Ishikawa (cell line): ENCODE results near the gene RASIP1.

Experiments
- CEBPB ChIP-seq: IDR thresholded peaks from 2 replicates; pipeline ENCODE4 v1.6.1; 2012
- CREB1 ChIP-seq: IDR thresholded peaks from 2 replicates; pipeline ENCODE4 v1.6.1; 2012; ENCODE audit warnings: low read depth
- EGR1 ChIP-seq: IDR thresholded peaks from 2 replicates; pipeline ENCODE4 v1.6.1; 2012
- FOXM1 ChIP-seq: IDR thresholded peaks from 2 replicates; pipeline ENCODE4 v1.6.1; 2012; ENCODE audit warnings: low read depth, borderline replicate concordance
- NFIC ChIP-seq: IDR thresholded peaks from 2 replicates; pipeline ENCODE4 v1.6.1; 2012
- RAD21 ChIP-seq: IDR thresholded peaks from 2 replicates; pipeline ENCODE4 v1.6.1; 2012; ENCODE audit warnings: low read depth
- TAF1 ChIP-seq: IDR thresholded peaks from 2 replicates; pipeline ENCODE4 v1.6.1; 2012; ENCODE audit warnings: low read depth, mild to moderate bottlenecking
- TCF12 ChIP-seq: IDR thresholded peaks from 2 replicates; pipeline ENCODE4 v1.6.1; 2012; ENCODE audit warnings: low read depth
- TEAD4 ChIP-seq: IDR thresholded peaks from 2 replicates; pipeline ENCODE4 v1.6.1; 2012
- YY1 ChIP-seq: IDR thresholded peaks from 2 replicates; pipeline ENCODE4 v1.6.1; 2012; ENCODE audit warnings: low read depth
- ZBTB7A ChIP-seq: IDR thresholded peaks from 2 replicates; pipeline ENCODE4 v1.6.1; 2012; ENCODE audit warnings: low read depth
- TF ChIP-seq, protein P1 (sequence below): IDR thresholded peaks from 2 replicates; pipeline ENCODE4 v1.6.1; 2012; ENCODE audit warnings: low read depth, mild to moderate bottlenecking
- TF ChIP-seq, protein P2 (sequence below): IDR thresholded peaks from 2 replicates; pipeline ENCODE4 v1.6.1; 2012
- TF ChIP-seq, protein P3 (sequence below): IDR thresholded peaks from 2 replicates; pipeline ENCODE4 v1.6.1; 2012

RASIP1 gene, protein sequence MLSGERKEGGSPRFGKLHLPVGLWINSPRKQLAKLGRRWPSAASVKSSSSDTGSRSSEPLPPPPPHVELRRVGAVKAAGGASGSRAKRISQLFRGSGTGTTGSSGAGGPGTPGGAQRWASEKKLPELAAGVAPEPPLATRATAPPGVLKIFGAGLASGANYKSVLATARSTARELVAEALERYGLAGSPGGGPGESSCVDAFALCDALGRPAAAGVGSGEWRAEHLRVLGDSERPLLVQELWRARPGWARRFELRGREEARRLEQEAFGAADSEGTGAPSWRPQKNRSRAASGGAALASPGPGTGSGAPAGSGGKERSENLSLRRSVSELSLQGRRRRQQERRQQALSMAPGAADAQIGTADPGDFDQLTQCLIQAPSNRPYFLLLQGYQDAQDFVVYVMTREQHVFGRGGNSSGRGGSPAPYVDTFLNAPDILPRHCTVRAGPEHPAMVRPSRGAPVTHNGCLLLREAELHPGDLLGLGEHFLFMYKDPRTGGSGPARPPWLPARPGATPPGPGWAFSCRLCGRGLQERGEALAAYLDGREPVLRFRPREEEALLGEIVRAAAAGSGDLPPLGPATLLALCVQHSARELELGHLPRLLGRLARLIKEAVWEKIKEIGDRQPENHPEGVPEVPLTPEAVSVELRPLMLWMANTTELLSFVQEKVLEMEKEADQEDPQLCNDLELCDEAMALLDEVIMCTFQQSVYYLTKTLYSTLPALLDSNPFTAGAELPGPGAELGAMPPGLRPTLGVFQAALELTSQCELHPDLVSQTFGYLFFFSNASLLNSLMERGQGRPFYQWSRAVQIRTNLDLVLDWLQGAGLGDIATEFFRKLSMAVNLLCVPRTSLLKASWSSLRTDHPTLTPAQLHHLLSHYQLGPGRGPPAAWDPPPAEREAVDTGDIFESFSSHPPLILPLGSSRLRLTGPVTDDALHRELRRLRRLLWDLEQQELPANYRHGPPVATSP

DNA sequence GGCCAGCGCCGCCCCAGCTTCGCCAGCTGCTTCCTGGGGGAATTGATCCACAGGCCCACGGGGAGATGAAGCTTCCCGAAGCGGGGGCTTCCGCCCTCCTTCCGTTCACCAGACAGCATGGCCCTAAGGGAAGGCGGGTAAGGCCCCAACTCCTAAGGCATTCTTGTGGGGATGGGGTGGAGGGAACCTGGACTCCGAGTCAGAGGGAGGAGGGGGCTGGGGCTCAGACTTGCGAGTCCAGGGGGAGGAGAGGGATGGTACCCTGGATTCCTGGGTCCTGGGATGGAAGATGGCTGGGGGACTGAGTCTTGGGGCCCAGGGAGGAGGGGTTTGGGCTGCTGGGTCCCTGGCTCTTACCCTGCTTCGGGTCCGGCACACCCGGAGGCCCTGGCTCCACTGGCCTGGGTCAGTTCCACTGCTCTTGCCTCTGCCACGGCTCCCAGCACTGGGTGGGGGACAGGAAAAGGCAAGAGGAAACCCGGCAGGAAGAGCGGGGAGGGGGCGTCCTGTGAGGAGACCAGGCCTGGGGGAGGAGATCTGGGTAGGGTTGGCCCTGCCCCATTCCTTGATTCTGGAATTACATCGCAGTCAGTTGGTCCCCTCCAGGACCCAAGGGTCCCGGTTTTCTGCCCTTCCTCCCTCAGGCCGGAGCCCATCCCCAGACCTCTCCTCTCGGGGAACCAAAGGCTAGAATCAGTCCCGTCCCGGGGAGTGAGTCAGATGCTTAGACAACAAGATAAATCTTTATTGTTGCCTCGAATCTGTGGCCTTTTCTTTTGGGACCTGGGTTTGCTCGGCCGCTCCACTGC is at the start of gene RASIP1:
Gene RASIP1, minus strand, starts transcription at position 447 of the 809 bp plus-strand sequence. Its CDS starts 328 bp downstream, at position 119.
- TF ChIP-seq NFIC = no peak
- TF ChIP-seq ZBTB7A = no peak
- TF ChIP-seq FOXM1 = no peak
- no peak for TF ChIP-seq RAD21
- TF ChIP-seq, protein P1, sequence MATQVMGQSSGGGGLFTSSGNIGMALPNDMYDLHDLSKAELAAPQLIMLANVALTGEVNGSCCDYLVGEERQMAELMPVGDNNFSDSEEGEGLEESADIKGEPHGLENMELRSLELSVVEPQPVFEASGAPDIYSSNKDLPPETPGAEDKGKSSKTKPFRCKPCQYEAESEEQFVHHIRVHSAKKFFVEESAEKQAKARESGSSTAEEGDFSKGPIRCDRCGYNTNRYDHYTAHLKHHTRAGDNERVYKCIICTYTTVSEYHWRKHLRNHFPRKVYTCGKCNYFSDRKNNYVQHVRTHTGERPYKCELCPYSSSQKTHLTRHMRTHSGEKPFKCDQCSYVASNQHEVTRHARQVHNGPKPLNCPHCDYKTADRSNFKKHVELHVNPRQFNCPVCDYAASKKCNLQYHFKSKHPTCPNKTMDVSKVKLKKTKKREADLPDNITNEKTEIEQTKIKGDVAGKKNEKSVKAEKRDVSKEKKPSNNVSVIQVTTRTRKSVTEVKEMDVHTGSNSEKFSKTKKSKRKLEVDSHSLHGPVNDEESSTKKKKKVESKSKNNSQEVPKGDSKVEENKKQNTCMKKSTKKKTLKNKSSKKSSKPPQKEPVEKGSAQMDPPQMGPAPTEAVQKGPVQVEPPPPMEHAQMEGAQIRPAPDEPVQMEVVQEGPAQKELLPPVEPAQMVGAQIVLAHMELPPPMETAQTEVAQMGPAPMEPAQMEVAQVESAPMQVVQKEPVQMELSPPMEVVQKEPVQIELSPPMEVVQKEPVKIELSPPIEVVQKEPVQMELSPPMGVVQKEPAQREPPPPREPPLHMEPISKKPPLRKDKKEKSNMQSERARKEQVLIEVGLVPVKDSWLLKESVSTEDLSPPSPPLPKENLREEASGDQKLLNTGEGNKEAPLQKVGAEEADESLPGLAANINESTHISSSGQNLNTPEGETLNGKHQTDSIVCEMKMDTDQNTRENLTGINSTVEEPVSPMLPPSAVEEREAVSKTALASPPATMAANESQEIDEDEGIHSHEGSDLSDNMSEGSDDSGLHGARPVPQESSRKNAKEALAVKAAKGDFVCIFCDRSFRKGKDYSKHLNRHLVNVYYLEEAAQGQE = no peak
- TF ChIP-seq TCF12 = no peak

DNA sequence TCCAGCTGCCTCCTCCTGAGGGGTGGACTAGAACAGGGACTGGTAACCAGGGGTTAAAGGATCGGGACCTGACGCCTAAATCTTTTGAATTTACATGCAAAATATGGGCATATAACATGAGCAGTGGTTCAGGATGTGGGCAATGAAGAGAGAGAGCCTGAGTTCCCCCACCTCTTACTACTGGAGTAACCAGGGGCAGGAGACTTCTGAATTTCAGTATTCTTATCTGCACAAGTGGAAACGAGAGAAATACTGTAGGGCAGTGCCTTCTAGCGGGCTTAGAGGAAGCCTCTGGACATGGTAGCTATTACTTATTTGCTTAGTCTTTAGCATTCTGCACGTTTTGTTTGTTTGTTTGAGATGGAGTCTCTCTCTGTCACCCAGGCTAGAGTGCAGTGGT is 44.1 kb upstream of the RASIP1 start:
- no peak for TF ChIP-seq NFIC
- TF ChIP-seq YY1 = no peak
- TF ChIP-seq CREB1 = no peak
- TF ChIP-seq TEAD4 = no peak
- TF ChIP-seq TAF1 = no peak
- no peak for TF ChIP-seq FOXM1

DNA sequence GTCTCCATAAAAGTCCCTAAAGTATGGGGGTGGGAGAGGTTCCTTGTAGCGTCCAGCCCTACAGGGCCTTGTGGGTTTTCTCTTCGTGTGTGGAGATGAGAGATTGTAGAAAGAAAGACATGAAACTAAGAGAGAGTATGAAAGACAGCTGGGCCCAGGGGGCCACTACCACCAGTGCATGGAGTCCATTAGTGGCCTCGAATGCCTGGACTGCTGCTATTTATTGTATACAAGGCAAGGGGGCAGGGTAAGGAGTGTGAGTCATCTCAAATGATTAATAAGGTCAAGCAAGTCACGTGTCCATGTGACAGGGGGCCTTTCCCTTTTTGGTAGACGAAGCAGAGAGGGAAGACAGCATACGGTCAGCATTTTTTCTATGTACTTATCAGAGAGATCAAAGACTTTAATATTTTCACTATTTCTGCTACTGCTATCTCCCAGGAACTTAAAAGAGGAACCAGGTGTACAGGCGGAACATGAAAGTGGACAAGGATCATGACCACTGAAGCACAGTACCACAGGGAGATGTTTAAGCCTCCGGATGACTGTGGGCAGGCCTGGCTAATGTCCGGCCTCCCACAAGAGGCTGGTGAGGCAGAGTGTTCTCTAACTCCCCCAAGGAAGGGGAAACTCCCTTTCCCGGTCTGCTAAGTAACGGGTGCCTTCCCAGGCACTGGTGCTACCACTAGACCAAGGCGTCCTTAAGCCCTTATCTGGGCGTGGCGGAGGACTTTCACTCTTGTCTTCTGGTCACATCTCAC is 40.4 kb upstream of the RASIP1 start:
- no peak for TF ChIP-seq CREB1
- no peak for TF ChIP-seq CEBPB
- TF ChIP-seq, protein P2, sequence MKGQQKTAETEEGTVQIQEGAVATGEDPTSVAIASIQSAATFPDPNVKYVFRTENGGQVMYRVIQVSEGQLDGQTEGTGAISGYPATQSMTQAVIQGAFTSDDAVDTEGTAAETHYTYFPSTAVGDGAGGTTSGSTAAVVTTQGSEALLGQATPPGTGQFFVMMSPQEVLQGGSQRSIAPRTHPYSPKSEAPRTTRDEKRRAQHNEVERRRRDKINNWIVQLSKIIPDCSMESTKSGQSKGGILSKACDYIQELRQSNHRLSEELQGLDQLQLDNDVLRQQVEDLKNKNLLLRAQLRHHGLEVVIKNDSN = peak; percentile 87
- no peak for TF ChIP-seq YY1

DNA sequence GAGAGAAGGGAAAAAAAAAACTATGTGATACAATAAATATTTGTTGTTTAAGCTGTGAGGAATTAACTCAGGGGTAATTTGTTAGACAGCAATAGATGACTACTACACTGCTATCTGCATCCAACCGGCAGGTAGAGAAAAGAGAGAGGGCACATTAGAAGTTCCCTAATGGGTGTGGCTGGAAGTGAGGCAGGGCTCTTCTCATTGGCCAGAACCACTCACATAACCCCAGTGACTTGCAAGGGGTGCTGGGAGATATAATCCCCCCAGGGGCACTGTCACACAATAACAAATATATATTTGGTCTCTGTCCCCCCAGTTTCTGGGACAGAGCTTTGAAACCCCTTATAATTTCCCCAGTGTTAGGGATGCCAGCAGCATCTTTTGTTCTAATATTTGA is 39.2 kb upstream of the RASIP1 start:
- TF ChIP-seq, protein P2 = no peak
- TF ChIP-seq TEAD4 (no peak), RAD21 (no peak), TCF12 (no peak), TAF1 (no peak), EGR1 (no peak), CREB1 (no peak), YY1 (no peak), ZBTB7A (no peak), CEBPB (no peak), NFIC (no peak), FOXM1 (no peak)
- TF ChIP-seq, protein P3, sequence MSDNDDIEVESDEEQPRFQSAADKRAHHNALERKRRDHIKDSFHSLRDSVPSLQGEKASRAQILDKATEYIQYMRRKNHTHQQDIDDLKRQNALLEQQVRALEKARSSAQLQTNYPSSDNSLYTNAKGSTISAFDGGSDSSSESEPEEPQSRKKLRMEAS = no peak
- TF ChIP-seq, protein P1 = no peak

DNA sequence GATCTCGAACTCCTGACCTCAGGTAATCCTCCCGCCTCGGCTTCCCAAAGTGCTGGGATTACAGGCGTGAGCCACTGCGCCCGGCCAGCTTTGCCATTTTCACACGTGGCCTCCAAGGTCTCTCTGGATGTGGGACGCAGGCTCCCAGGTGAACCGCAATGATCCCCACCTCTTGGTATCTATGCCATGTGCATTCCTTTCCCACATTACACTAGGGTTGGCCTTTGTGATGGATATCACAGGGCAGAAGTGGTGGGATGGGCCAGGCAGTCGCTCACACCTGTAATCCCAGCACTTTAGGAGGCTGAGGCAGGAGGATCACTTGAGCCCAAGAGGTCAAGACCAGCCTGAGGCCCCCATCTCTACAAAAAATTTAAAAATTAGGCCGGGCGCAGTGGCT is 37.3 kb upstream of the RASIP1 start:
- TF ChIP-seq YY1 (no peak), TAF1 (no peak)
- TF ChIP-seq, protein P3 = no peak
